Activated T-cell treated with anti-CD3 and anti-CD28 coated beads, Interleukin-2, amount 50 U/mL, for 48 hours (primary cell): Measurements from ENCODE around the gene CD274.
"Not testable (repeated sequence)": the region's sequence is repeated elsewhere in the genome, so short reads cannot be mapped to it uniquely, and the experiment has no call there.

Source experiments
- DNase-seq, 2 experiments: peaks; one replicate each; pipeline ENCODE4 v3.0.0-alpha.2; 2020

Gene CD274

GRCh38 chr9:5438301-5439162 lies 11.8 kb upstream of the CD274 start:
- peak; percentile 58 to 60 for DNase-seq

GRCh38 chr9:5440426-5440825 lies 9.9 kb upstream of the CD274 start:
- DNase-seq, result no peak

- DNase-seq, result no peak
Measured at GRCh38 chr9:5441043-5441442, 9.3 kb upstream of the CD274 start.

GRCh38 chr9:5442400-5443011 lies 7.8 kb upstream of the CD274 start:
- DNase-seq, result no peak

GRCh38 chr9:5443850-5444249 lies 6.5 kb upstream of the CD274 start:
- no peak for DNase-seq

- not testable (repeated sequence) for DNase-seq
Measured at GRCh38 chr9:5445096-5445495, 5.2 kb upstream of the CD274 start.

- DNase-seq, result no peak
Measured at GRCh38 chr9:5445886-5446285, 4.5 kb upstream of the CD274 start.

GRCh38 chr9:5446451-5447236 lies 3.7 kb upstream of the CD274 start:
- DNase-seq, result no peak

GRCh38 chr9:5447337-5447736 lies 3.0 kb upstream of the CD274 start:
- DNase-seq, result no peak

GRCh38 chr9:5448016-5448415 lies 2.3 kb upstream of the CD274 start:
- DNase-seq, result no peak

- DNase-seq, result no peak
Measured at GRCh38 chr9:5448461-5449435, 1.6 kb upstream of the CD274 start.

GRCh38 chr9:5449521-5450358 lies 602 bp upstream of the CD274 start:
- no peak for DNase-seq

- no peak for DNase-seq
Measured at GRCh38 chr9:5452286-5452609, 1.9 kb downstream of the CD274 start.

- no peak for DNase-seq
Measured at GRCh38 chr9:5453004-5453403, 2.7 kb downstream of the CD274 start.

GRCh38 chr9:5453673-5454072 lies 3.3 kb downstream of the CD274 start:
- DNase-seq, result peak in 1 of 2 experiments; percentile 35

GRCh38 chr9:5455181-5455580 lies 4.8 kb downstream of the CD274 start:
- no peak for DNase-seq

GRCh38 chr9:5459289-5459829 lies 9.0 kb downstream of the CD274 start:
- DNase-seq, result peak; percentile 57 to 62

GRCh38 chr9:5460157-5460556 lies 9.8 kb downstream of the CD274 start:
- no peak for DNase-seq

- not testable (repeated sequence) for DNase-seq
Measured at GRCh38 chr9:5464831-5465330, 14.5 kb downstream of the CD274 start.

- no peak for DNase-seq
Measured at GRCh38 chr9:5466005-5466404, 15.7 kb downstream of the CD274 start.

GRCh38 chr9:5466766-5467165 lies 16.4 kb downstream of the CD274 start:
- no peak for DNase-seq
